ENCODE results near the gene PIGQ. TPM values are rescaled to one million over a fixed set of nuclear protein-coding genes. Genes with fewer than 3 reads are reported as not detected.
A peak's percentile ranks its signal among the peaks of the same experiment; 100 is the strongest.

Gene PIGQ
- total and polyA plus RNA-seq, 2 experiments from 2014 or later = 30.2 to 62.3 TPM

- no peak for TF ChIP-seq REST (IDR thresholded peaks at IDR 0.05; ENCODE audit: unreplicated experiment)
- no peak for TF ChIP-seq JUNB (IDR thresholded peaks at IDR 0.05; ENCODE audit: unreplicated experiment)
Measured at GRCh38 chr16:544517-544916, 25.3 kb upstream of the PIGQ start (continued).

- Mint-ChIP-seq H3K4me1 (no peaks in the 10 kb centered on the region), H3K36me3 (ENCODE audit: low read depth) (no peaks in the 10 kb centered on the region), H3K9me3 (peaks cover 4% of the 10 kb centered on the region; the same call in 1 of the 3 replicates), H3K27ac (no peak overlapping the region), H3K4me3 (no peak overlapping the region), H3K27me3 (ENCODE audit: insufficient read depth, low read depth, poor library complexity) (peaks cover 2% of the 10 kb centered on the region)
- peak; percentile 55 for ATAC-seq
- H2AFZ ChIP-seq = no peak overlapping the region
- 0 out of 2 replicates have a peak, but pooled peaks cover 3% of the 10 kb centered on the region for H3F3A ChIP-seq (replicated peaks; ENCODE audit: low read depth)
- no peak overlapping the region for H3K27ac ChIP-seq (ENCODE audit: low read depth)
- no peaks in the 10 kb centered on the region for H3K4me1 ChIP-seq (ENCODE audit: insufficient read depth)
- H4K20me1 ChIP-seq (replicated peaks; ENCODE audit: insufficient read depth) = no peaks in the 10 kb centered on the region
- peak; percentile 41 to 64 for TF ChIP-seq CTCF (conservative IDR thresholded peaks at IDR 0.05; ENCODE audit: low read depth in 2 of 2)
- TF ChIP-seq ETS1 (IDR thresholded peaks at IDR 0.05) = no peak
- no peak overlapping the region for H3K4me3 ChIP-seq
- peak; percentile 71 for DNase-seq (ENCODE audit: low spot score)
- no peaks in the 10 kb centered on the region for H3K36me3 ChIP-seq (ENCODE audit: insufficient read depth)
- no peaks in the 10 kb centered on the region for H3K27me3 ChIP-seq (ENCODE audit: insufficient read depth)
- peaks cover 13% of the 10 kb centered on the region for H3K79me2 ChIP-seq (replicated peaks; ENCODE audit: insufficient read depth)
- H3K9me2 ChIP-seq (ENCODE audit: insufficient read depth) = no peaks in the 10 kb centered on the region
- no peak overlapping the region for H3K4me2 ChIP-seq
Measured at GRCh38 chr16:546909-547770, 22.6 kb upstream of the PIGQ start.

GRCh38 chr16:548586-548985 is 21.2 kb upstream of the PIGQ start:
- H3K27ac Mint-ChIP-seq = no peak overlapping the region
- Histone ChIP-seq H3K4me1 (ENCODE audit: insufficient read depth) (no peaks in the 10 kb centered on the region), H3K36me3 (ENCODE audit: insufficient read depth) (no peaks in the 10 kb centered on the region), H3K79me2 (replicated peaks; ENCODE audit: insufficient read depth) (0 out of 2 replicates have a peak, but pooled peaks cover 3% of the 10 kb centered on the region), H4K20me1 (replicated peaks; ENCODE audit: insufficient read depth) (no peaks in the 10 kb centered on the region), H3F3A (replicated peaks; ENCODE audit: low read depth) (0 out of 2 replicates have a peak, but pooled peaks cover 3% of the 10 kb centered on the region), H3K27me3 (ENCODE audit: insufficient read depth) (no peaks in the 10 kb centered on the region), H3K4me2 (no peak overlapping the region), H3K27ac (ENCODE audit: low read depth) (no peak overlapping the region), H2AFZ (no peak overlapping the region), H3K4me3 (no peak overlapping the region), H3K9me2 (ENCODE audit: insufficient read depth) (no peaks in the 10 kb centered on the region)
- H3K36me3 Mint-ChIP-seq (ENCODE audit: low read depth) = no peaks in the 10 kb centered on the region
- no peaks in the 10 kb centered on the region for H3K4me1 Mint-ChIP-seq
- H3K27me3 Mint-ChIP-seq (ENCODE audit: insufficient read depth, low read depth, poor library complexity) = peaks cover 2% of the 10 kb centered on the region
- ATAC-seq (no peak), DNase-seq (ENCODE audit: low spot score) (no peak)
- H3K9me3 Mint-ChIP-seq = no peaks in the 10 kb centered on the region
- no peak overlapping the region for H3K4me3 Mint-ChIP-seq
- TF ChIP-seq EZH2 (IDR thresholded peaks at IDR 0.05; ENCODE audit: low read depth, unreplicated experiment) (no peak), REST (IDR thresholded peaks at IDR 0.05; ENCODE audit: unreplicated experiment) (no peak), JUNB (IDR thresholded peaks at IDR 0.05; ENCODE audit: unreplicated experiment) (no peak), ZNF331 (CRISPR knock-in tag; IDR thresholded peaks at IDR 0.05; ENCODE audit: low read depth) (no peak), CTCF (conservative IDR thresholded peaks at IDR 0.05; ENCODE audit: low read depth in 2 of 2) (no peak)

All from GM23338 (cell line).